ENCODE results near the gene IRAK1.

- no peak for TF ChIP-seq CTCF (conservative IDR thresholded peaks at IDR 0.05 in 1 of 2, IDR thresholded peaks at IDR 0.05 in 1 of 2; ENCODE audit: extremely low read depth in 1 of 2, insufficient read depth in 1 of 2, low read depth in 1 of 2, low read length in 2 of 2)
- TF ChIP-seq EZH2 (IDR thresholded peaks at IDR 0.05; ENCODE audit: borderline replicate concordance, low read length), result no peak
These were observed 4.6 kb upstream of the IRAK1 start for GRCh38 chrX:154024271-154024670.

Data from mammary epithelial cell (primary cell).